Measurements from ENCODE around the gene SLC6A17. TPM values are rescaled to one million over a fixed set of nuclear protein-coding genes. Genes with fewer than 3 reads are reported as not detected.

SLC6A17 gene
- total RNA-seq, 1 donor from 2014 or later: 0.05 TPM

GRCh38 chr1:110151175-110151669 is 928 bp downstream of the SLC6A17 start:
- Mint-ChIP-seq H3K36me3 (ENCODE audit: low read depth) (no peaks in the 10 kb centered on the region), H3K27me3 (peaks cover 36% of the 10 kb centered on the region), H3K4me3 (no peak overlapping the region), H3K9me3 (no peaks in the 10 kb centered on the region), H3K4me1 (peaks cover 3% of the 10 kb centered on the region), H3K27ac (no peak overlapping the region)
- intact Hi-C loops (cut with micrococcal nuclease): no loop called here
- no peak for DNase-seq

GRCh38 chr1:110152133-110152785 is 2.0 kb downstream of the SLC6A17 start:
- peaks cover 3% of the 10 kb centered on the region for H3K4me1 Mint-ChIP-seq
- H3K9me3 Mint-ChIP-seq: no peaks in the 10 kb centered on the region
- no peak overlapping the region for H3K4me3 Mint-ChIP-seq
- intact Hi-C loops (cut with micrococcal nuclease): no loop called here
- no peak for DNase-seq
- peaks cover 41% of the 10 kb centered on the region for H3K27me3 Mint-ChIP-seq
- no peaks in the 10 kb centered on the region for H3K36me3 Mint-ChIP-seq (ENCODE audit: low read depth)
- no peak overlapping the region for H3K27ac Mint-ChIP-seq

GRCh38 chr1:110153407-110153950 is 3.2 kb downstream of the SLC6A17 start:
- no peaks in the 10 kb centered on the region for H3K9me3 Mint-ChIP-seq
- no peak overlapping the region for H3K27ac Mint-ChIP-seq
- intact Hi-C loops (cut with micrococcal nuclease): no loop called here
- no peak for DNase-seq
- no peaks in the 10 kb centered on the region for H3K36me3 Mint-ChIP-seq (ENCODE audit: low read depth)
- H3K4me1 Mint-ChIP-seq: peaks cover 3% of the 10 kb centered on the region
- H3K27me3 Mint-ChIP-seq: peaks cover 44% of the 10 kb centered on the region
- no peak overlapping the region for H3K4me3 Mint-ChIP-seq

GRCh38 chr1:110155878-110156522 is 5.7 kb downstream of the SLC6A17 start:
- intact Hi-C loops (cut with micrococcal nuclease): no loop called here
- no peak overlapping the region for H3K4me3 Mint-ChIP-seq
- H3K36me3 Mint-ChIP-seq (ENCODE audit: low read depth): no peaks in the 10 kb centered on the region
- H3K27ac Mint-ChIP-seq: no peak overlapping the region
- peaks cover 33% of the 10 kb centered on the region for H3K27me3 Mint-ChIP-seq
- H3K9me3 Mint-ChIP-seq: no peaks in the 10 kb centered on the region
- no peaks in the 10 kb centered on the region for H3K4me1 Mint-ChIP-seq
- DNase-seq: peak; percentile 88

GRCh38 chr1:110158261-110158660 is 8.0 kb downstream of the SLC6A17 start:
- intact Hi-C loops (cut with micrococcal nuclease): no loop called here
- no peaks in the 10 kb centered on the region for H3K9me3 Mint-ChIP-seq
- H3K27ac Mint-ChIP-seq: no peak overlapping the region
- H3K36me3 Mint-ChIP-seq (ENCODE audit: low read depth): no peaks in the 10 kb centered on the region
- no peaks in the 10 kb centered on the region for H3K4me1 Mint-ChIP-seq
- DNase-seq: no peak
- peaks cover 17% of the 10 kb centered on the region for H3K27me3 Mint-ChIP-seq
- no peak overlapping the region for H3K4me3 Mint-ChIP-seq

- no peaks in the 10 kb centered on the region for H3K36me3 Mint-ChIP-seq (ENCODE audit: low read depth)
- intact Hi-C loops (cut with micrococcal nuclease): no loop called here
- H3K4me3 Mint-ChIP-seq: no peak overlapping the region
- peaks cover 12% of the 10 kb centered on the region for H3K27me3 Mint-ChIP-seq
- no peak overlapping the region for H3K27ac Mint-ChIP-seq
- no peaks in the 10 kb centered on the region for H3K4me1 Mint-ChIP-seq
- no peaks in the 10 kb centered on the region for H3K9me3 Mint-ChIP-seq
- no peak for DNase-seq
Measured at GRCh38 chr1:110159168-110159567, 8.9 kb downstream of the SLC6A17 start.

- intact Hi-C loops (cut with micrococcal nuclease): no loop called here
- Mint-ChIP-seq H3K27ac (no peak overlapping the region), H3K27me3 (peaks cover 10% of the 10 kb centered on the region), H3K4me3 (no peak overlapping the region), H3K36me3 (ENCODE audit: low read depth) (no peaks in the 10 kb centered on the region), H3K4me1 (no peaks in the 10 kb centered on the region), H3K9me3 (no peaks in the 10 kb centered on the region)
- no peak for DNase-seq
Measured at GRCh38 chr1:110160538-110161100, 10.3 kb downstream of the SLC6A17 start.

- Mint-ChIP-seq H3K27ac (no peak overlapping the region), H3K27me3 (peaks cover 9% of the 10 kb centered on the region), H3K9me3 (no peaks in the 10 kb centered on the region), H3K36me3 (ENCODE audit: low read depth) (no peaks in the 10 kb centered on the region), H3K4me3 (no peak overlapping the region), H3K4me1 (no peaks in the 10 kb centered on the region)
- intact Hi-C loops (cut with micrococcal nuclease): no loop called here
- DNase-seq: no peak
Measured at GRCh38 chr1:110161165-110161564, 10.9 kb downstream of the SLC6A17 start.

GRCh38 chr1:110161849-110162248 is 11.6 kb downstream of the SLC6A17 start:
- H3K36me3 Mint-ChIP-seq (ENCODE audit: low read depth): no peaks in the 10 kb centered on the region

GRCh38 chr1:110163591-110163990 is 13.3 kb downstream of the SLC6A17 start:
- Mint-ChIP-seq H3K27me3 (no peaks in the 10 kb centered on the region), H3K9me3 (no peaks in the 10 kb centered on the region), H3K36me3 (ENCODE audit: low read depth) (no peaks in the 10 kb centered on the region), H3K27ac (no peak overlapping the region), H3K4me3 (no peak overlapping the region), H3K4me1 (no peaks in the 10 kb centered on the region)
- no peak for DNase-seq
- intact Hi-C loops (cut with micrococcal nuclease): no loop called here

More at GRCh38 chr1:110161849-110162248, 11.6 kb downstream of the SLC6A17 start:
- no peaks in the 10 kb centered on the region for H3K4me1 Mint-ChIP-seq
- no peak overlapping the region for H3K27ac Mint-ChIP-seq
- H3K4me3 Mint-ChIP-seq: no peak overlapping the region
- H3K9me3 Mint-ChIP-seq: no peaks in the 10 kb centered on the region
- intact Hi-C loops (cut with micrococcal nuclease): no loop called here
- no peak for DNase-seq
- H3K27me3 Mint-ChIP-seq: peaks cover 4% of the 10 kb centered on the region

GRCh38 chr1:110164725-110165350 is 14.5 kb downstream of the SLC6A17 start:
- no peaks in the 10 kb centered on the region for H3K27me3 Mint-ChIP-seq
- intact Hi-C loops (cut with micrococcal nuclease): no loop called here
- H3K36me3 Mint-ChIP-seq (ENCODE audit: low read depth): no peaks in the 10 kb centered on the region
- no peaks in the 10 kb centered on the region for H3K9me3 Mint-ChIP-seq
- H3K4me3 Mint-ChIP-seq: no peak overlapping the region
- H3K27ac Mint-ChIP-seq: no peak overlapping the region
- no peaks in the 10 kb centered on the region for H3K4me1 Mint-ChIP-seq
- DNase-seq: no peak

GRCh38 chr1:110165761-110166231 is 15.5 kb downstream of the SLC6A17 start:
- intact Hi-C loops (cut with micrococcal nuclease): no loop called here
- H3K27ac Mint-ChIP-seq: no peak overlapping the region
- no peaks in the 10 kb centered on the region for H3K36me3 Mint-ChIP-seq (ENCODE audit: low read depth)
- H3K9me3 Mint-ChIP-seq: no peaks in the 10 kb centered on the region
- no peaks in the 10 kb centered on the region for H3K27me3 Mint-ChIP-seq
- no peak for DNase-seq
- no peaks in the 10 kb centered on the region for H3K4me1 Mint-ChIP-seq
- no peak overlapping the region for H3K4me3 Mint-ChIP-seq

GRCh38 chr1:110166861-110167260 is 16.6 kb downstream of the SLC6A17 start:
- Mint-ChIP-seq H3K4me3 (no peak overlapping the region), H3K27ac (no peak overlapping the region), H3K36me3 (ENCODE audit: low read depth) (no peaks in the 10 kb centered on the region), H3K9me3 (no peaks in the 10 kb centered on the region), H3K27me3 (no peaks in the 10 kb centered on the region), H3K4me1 (no peaks in the 10 kb centered on the region)
- DNase-seq: no peak
- intact Hi-C loops (cut with micrococcal nuclease): no loop called here
